Activated naive CD4-positive, alpha-beta T cell treated with anti-CD3 and anti-CD28 coated beads for 36 hours (primary cell): ENCODE data around the gene CLK3. TPM values are rescaled to one million over a fixed set of nuclear protein-coding genes. Genes with fewer than 3 reads are reported as not detected.

Experiments used
- CTCF ChIA-PET: fragments of 350-600 bp; sonication (Branson Sonifier 250); formaldehyde crosslinking; loops from one replicate; lab custom pipeline; 2021; ENCODE audit warnings: antibody characterized with exemption; lab: Charles Lee
- DNase-seq: peaks from one replicate; pipeline ENCODE4 v3.0.0-alpha.2; 2020
- H3K27ac Mint-ChIP-seq: one replicate; pipeline ENCODE4 v1.8.0; 2021; ENCODE audit warnings: mild to moderate bottlenecking, mixed read lengths
- H3K27me3 Mint-ChIP-seq: one replicate; pipeline ENCODE4 v1.8.0; 2021; ENCODE audit warnings: low read depth, mixed read lengths
- H3K36me3 Mint-ChIP-seq: one replicate; pipeline ENCODE4 v1.8.0; 2021; ENCODE audit warnings: low read depth, mixed read lengths
- H3K4me1 Mint-ChIP-seq: one replicate; pipeline ENCODE4 v1.8.0; 2021; ENCODE audit warnings: low read depth, mixed read lengths
- H3K4me3 Mint-ChIP-seq: one replicate; pipeline ENCODE4 v1.8.0; 2021; ENCODE audit warnings: mild to moderate bottlenecking, moderate library complexity, mixed read lengths
- H3K9me3 Mint-ChIP-seq: one replicate; pipeline ENCODE4 v1.8.0; 2021; ENCODE audit warnings: mixed read lengths
- intact Hi-C: fragments of 100-400 bp; cut with micrococcal nuclease; formaldehyde crosslinking; loops from one replicate; pipeline ENCODE4 v1.15.1; 2023
- total RNA-seq, 2 experiments: library from RNA; stranded (reverse); gene quantifications; one replicate each; pipeline ENCODE4 v1.2.3, GENCODE V29; 2021

CLK3 gene
- total RNA-seq, 2 experiments from 2014 or later: 124 TPM

GRCh38 chr15:74674161-74674560 is 58.5 kb downstream of the CLK3 start:
- Mint-ChIP-seq H3K4me3 (no peak overlapping the region), H3K27ac (no peak overlapping the region), H3K4me1 (peaks cover 4% of the 10 kb centered on the region), H3K36me3 (peaks cover 13% of the 10 kb centered on the region), H3K27me3 (no peaks in the 10 kb centered on the region), H3K9me3 (no peaks in the 10 kb centered on the region)
- DNase-seq: no peak
- intact Hi-C loops: no loop called here
- CTCF ChIA-PET: interaction anchor here (0.6 kb wide), 1 partner anchor 189 kb away, joined by 3 read pairs; no protein-coding TSS in a partner anchor

GRCh38 chr15:74676801-74677200 is 61.2 kb downstream of the CLK3 start:
- Mint-ChIP-seq H3K4me1 (peaks cover 14% of the 10 kb centered on the region), H3K4me3 (no peak overlapping the region), H3K9me3 (no peaks in the 10 kb centered on the region), H3K36me3 (peaks cover 6% of the 10 kb centered on the region), H3K27ac (no peak overlapping the region), H3K27me3 (no peaks in the 10 kb centered on the region)
- no peak for DNase-seq
- CTCF ChIA-PET: interaction anchor here (1.0 kb wide), 1 partner anchor 42 kb away, joined by 4 read pairs; no protein-coding TSS in a partner anchor
- intact Hi-C loops: no loop called here

Other genes with a start within 250 kb of the CLK3 start
- gene CYP11A1, start 248.2 kb upstream of the CLK3 start, total RNA-seq: not detected
- gene SEMA7A, start 181.9 kb upstream of the CLK3 start, total RNA-seq: 10 to 100 TPM; 45.7 to 46.9 TPM
- 10 to 100 TPM; 43.0 to 47.0 TPM for gene UBL7, start 154.7 kb upstream of the CLK3 start, total RNA-seq
- gene ARID3B, start 74.6 kb upstream of the CLK3 start, total RNA-seq: 10 to 100 TPM; 14.2 to 15.9 TPM
- gene EDC3, start 80.2 kb downstream of the CLK3 start, total RNA-seq: 10 to 100 TPM; 33.8 to 37.8 TPM
- under 1 TPM; 0.12 to 0.37 TPM for gene CYP1A1, start 109.7 kb downstream of the CLK3 start, total RNA-seq
- not detected for gene CYP1A2, start 133.0 kb downstream of the CLK3 start, total RNA-seq
- 100 to 1,000 TPM; 272 to 282 TPM for gene CSK, start 166.2 kb downstream of the CLK3 start, total RNA-seq
- not detected for gene LMAN1L, start 197.0 kb downstream of the CLK3 start, total RNA-seq
- not detected for gene CPLX3, start 210.8 kb downstream of the CLK3 start, total RNA-seq
- gene ULK3, start 227.3 kb downstream of the CLK3 start, total RNA-seq: 10 to 100 TPM; 58.9 to 69.2 TPM